Spinal cord (tissue), 10 donors: ENCODE measurements around the gene ZMYND15. TPM values are rescaled to one million over a fixed set of nuclear protein-coding genes. Genes with fewer than 3 reads are reported as not detected.

ENCODE experiments used
- DNase-seq, 6 donors: peaks; one replicate each; pipeline versions ENCODE4 v3.0.0 to v3.0.0-alpha.2; 2013 to 2015; ENCODE audit warnings: low spot score in 6 of 6, low read depth in 4 of 6
- H3K27ac ChIP-seq: one replicate; pipeline ENCODE4 v1.5.1; 2013; ENCODE audit warnings: low read depth, low read length, control low read depth
- H3K27me3 ChIP-seq: one replicate; pipeline ENCODE4 v1.6.1; 2013; ENCODE audit warnings: low read length; ENCODE audit not compliant: control insufficient read depth, insufficient read depth
- H3K36me3 ChIP-seq: one replicate; pipeline ENCODE4 v1.6.1; 2013; ENCODE audit warnings: low read length; ENCODE audit not compliant: control insufficient read depth, insufficient read depth
- H3K4me1 ChIP-seq: one replicate; pipeline ENCODE4 v1.6.1; 2013; ENCODE audit warnings: low read length; ENCODE audit not compliant: control insufficient read depth, insufficient read depth
- H3K4me3 ChIP-seq: one replicate; pipeline ENCODE4 v1.5.1; 2013; ENCODE audit warnings: low read depth, low read length, control low read depth
- H3K9me3 ChIP-seq: one replicate; pipeline ENCODE4 v1.6.1; 2013; ENCODE audit warnings: low read length; ENCODE audit not compliant: control insufficient read depth, insufficient read depth
- WGBS: methylation state at CpG from one replicate; pipeline ENCODE4 v1.1.5; 2013; ENCODE audit warnings: missing lambda C conversion rate; ENCODE audit not compliant: insufficient coverage; 5-methylcytosine and 5-hydroxymethylcytosine counted together
- polyA plus RNA-seq, 2 donors: library from polyadenylated mRNA; unstranded; fragments of 120-200 nt; gene quantifications; one replicate each; pipeline ENCODE4 v1.2.1, GENCODE V29; 2013; ENCODE audit not compliant: insufficient read length in 2 of 2
- total RNA-seq, 2 donors: library from RNA; depleted of rRNA in 1 of 2; stranded (reverse); fragments of 120-200 nt in 1 of 2; fragments of >200 nt in 1 of 2; gene quantifications; one replicate each; pipeline versions ENCODE4 v1.2.3 to v1.2.4, GENCODE V29; 2013 to 2014
- donor health status: healthy.

The ZMYND15 gene
- total and polyA plus RNA-seq, 4 donors, result 0.89 to 2.5 (median 1.7) TPM

DNA sequence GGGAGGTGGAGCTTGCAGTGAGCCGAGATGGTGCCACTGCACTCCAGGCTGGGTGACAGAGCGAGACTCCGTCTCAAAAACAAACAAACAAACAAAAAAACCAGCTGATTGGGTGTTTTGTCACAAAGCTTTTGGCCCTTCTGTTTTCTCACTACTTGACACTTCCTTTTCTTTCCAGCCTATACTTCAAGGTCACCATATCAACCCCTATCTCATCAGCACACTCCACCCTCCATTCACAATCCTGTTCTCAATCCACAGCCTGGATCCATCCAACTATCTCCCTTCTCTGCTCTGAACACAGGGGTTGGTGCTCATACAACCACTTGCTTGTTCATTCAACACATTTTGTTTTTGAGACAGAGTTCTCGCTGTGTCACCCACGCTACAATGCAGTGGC lies 15.0 kb upstream of the ZMYND15 start:
- 62% methylated on average over 5 of the region's 5 CpGs for WGBS
- no peak overlapping the region for H3K27ac ChIP-seq
- no peaks in the 10 kb centered on the region for H3K4me1 ChIP-seq
- H3K9me3 ChIP-seq, result no peaks in the 10 kb centered on the region
- no peak for DNase-seq
- peaks cover 20% of the 10 kb centered on the region for H3K36me3 ChIP-seq
- no peak overlapping the region for H3K4me3 ChIP-seq
- H3K27me3 ChIP-seq, result no peaks in the 10 kb centered on the region

- H3K4me1 ChIP-seq, result peaks cover 8% of the 10 kb centered on the region
- DNase-seq, result no peak
- H3K4me3 ChIP-seq, result no peak overlapping the region
- peaks cover 8% of the 10 kb centered on the region for H3K36me3 ChIP-seq
- H3K27me3 ChIP-seq, result no peaks in the 10 kb centered on the region
- H3K9me3 ChIP-seq, result no peaks in the 10 kb centered on the region
- 87% methylated on average over 6 of the region's 9 CpGs for WGBS
- H3K27ac ChIP-seq, result no peak overlapping the region
Measured at GRCh38 chr17:4725646-4726310, 13.9 kb upstream of the ZMYND15 start.

DNA sequence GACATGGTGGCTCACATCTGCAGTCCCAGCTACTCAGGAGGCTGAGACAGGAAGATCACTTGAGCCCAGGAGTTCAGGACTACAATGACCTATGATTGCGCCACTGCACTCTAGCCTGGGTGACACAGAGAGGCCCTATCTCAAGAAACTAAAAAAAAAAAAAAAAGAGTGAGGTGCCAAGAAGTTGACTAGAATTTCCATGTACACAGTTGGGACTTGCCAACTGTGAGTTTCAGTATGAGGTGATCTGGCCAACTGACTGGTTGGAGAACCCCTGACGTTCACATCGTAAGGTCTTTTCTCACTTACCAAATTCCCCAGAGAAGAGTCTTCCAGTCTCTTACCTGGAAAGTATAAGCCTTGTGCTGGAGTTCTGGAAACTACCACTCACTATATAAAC lies 11.5 kb upstream of the ZMYND15 start:
- no peak overlapping the region for H3K27ac ChIP-seq

GRCh38 chr17:4733073-4733531 lies 6.5 kb upstream of the ZMYND15 start:
- peaks cover 22% of the 10 kb centered on the region for H3K4me1 ChIP-seq
- H3K9me3 ChIP-seq, result no peaks in the 10 kb centered on the region
- DNase-seq, result no peak
- peaks cover 12% of the 10 kb centered on the region for H3K27me3 ChIP-seq
- peaks cover 10% of the 10 kb centered on the region for H3K36me3 ChIP-seq
- no peak overlapping the region for H3K4me3 ChIP-seq
- H3K27ac ChIP-seq, result no peak overlapping the region
- 96% methylated on average over 5 of the region's 6 CpGs for WGBS

More for the DNA sequence above, 11.5 kb upstream of the ZMYND15 start:
- H3K9me3 ChIP-seq, result no peaks in the 10 kb centered on the region
- no peaks in the 10 kb centered on the region for H3K27me3 ChIP-seq
- H3K4me1 ChIP-seq, result peaks cover 19% of the 10 kb centered on the region
- H3K4me3 ChIP-seq, result no peak overlapping the region
- 100% methylated on average over 1 of the region's 3 CpGs for WGBS
- H3K36me3 ChIP-seq, result peaks cover 3% of the 10 kb centered on the region
- DNase-seq, result no peak

GRCh38 chr17:4734857-4735475 lies 4.7 kb upstream of the ZMYND15 start:
- Histone ChIP-seq H3K27ac (no peak overlapping the region), H3K9me3 (no peaks in the 10 kb centered on the region), H3K27me3 (peaks cover 29% of the 10 kb centered on the region), H3K36me3 (peaks cover 10% of the 10 kb centered on the region), H3K4me3 (no peak overlapping the region), H3K4me1 (peaks cover 38% of the 10 kb centered on the region)
- no peak for DNase-seq
- WGBS, result 84% methylated on average over 7 of the region's 8 CpGs

DNA sequence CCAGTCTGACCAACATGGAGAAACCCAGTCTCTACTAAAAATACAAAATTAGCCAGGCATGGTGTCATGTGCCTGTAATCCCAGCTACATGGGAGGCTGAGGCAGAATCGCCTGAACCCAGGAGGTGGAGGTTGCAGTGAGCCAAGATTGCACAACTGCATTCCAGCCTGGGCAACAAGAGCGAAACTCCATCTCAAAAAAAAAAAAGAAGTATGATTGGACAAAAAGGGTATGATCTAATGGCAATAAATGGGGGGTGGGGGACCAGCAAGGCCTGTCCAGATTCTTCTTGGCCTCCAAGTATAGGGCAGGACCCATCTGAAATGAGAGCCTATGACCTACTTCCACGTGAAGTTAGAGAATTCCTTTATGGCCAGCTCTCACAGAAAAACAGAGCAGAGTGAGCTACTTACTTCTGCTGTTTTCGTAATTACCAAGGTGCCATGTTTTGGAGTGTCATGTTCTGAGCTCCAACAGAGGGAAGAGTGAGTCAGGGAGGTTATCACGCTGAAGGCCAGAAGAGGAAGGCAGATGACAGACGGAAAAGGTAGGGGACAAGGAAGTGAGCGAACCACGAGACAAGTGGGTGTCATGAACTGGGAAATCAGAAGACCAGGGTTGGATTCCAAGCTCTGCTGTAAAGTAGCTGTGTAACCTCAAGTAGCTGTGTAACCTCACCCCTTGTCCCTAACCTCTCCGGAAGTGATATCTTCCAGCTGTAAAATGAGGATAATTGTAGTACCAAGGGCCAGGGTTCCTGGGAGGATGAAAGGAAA lies 3.6 kb upstream of the ZMYND15 start:
- Histone ChIP-seq H3K27me3 (peaks cover 40% of the 10 kb centered on the region), H3K9me3 (no peaks in the 10 kb centered on the region), H3K4me3 (no peak overlapping the region), H3K27ac (no peak overlapping the region), H3K4me1 (peaks cover 30% of the 10 kb centered on the region), H3K36me3 (peaks cover 10% of the 10 kb centered on the region)
- 73% methylated on average over 5 of the region's 9 CpGs for WGBS
- no peak for DNase-seq

- H3K36me3 ChIP-seq, result peaks cover 4% of the 10 kb centered on the region
- DNase-seq, result no peak
- peaks cover 54% of the 10 kb centered on the region for H3K27me3 ChIP-seq
- H3K4me1 ChIP-seq, result peaks cover 19% of the 10 kb centered on the region
- H3K4me3 ChIP-seq, result peak overlapping the region; percentile 62
- no peaks in the 10 kb centered on the region for H3K9me3 ChIP-seq
- no peak overlapping the region for H3K27ac ChIP-seq
- 8% methylated on average over 34 of the region's 41 CpGs for WGBS
Measured at GRCh38 chr17:4738136-4739121, 1.2 kb upstream of the ZMYND15 start.

GRCh38 chr17:4740025-4740351 lies 355 bp downstream of the ZMYND15 start:
- H3K36me3 ChIP-seq, result peaks cover 2% of the 10 kb centered on the region
- peaks cover 23% of the 10 kb centered on the region for H3K4me1 ChIP-seq
- no peak overlapping the region for H3K27ac ChIP-seq
- H3K4me3 ChIP-seq, result peak overlapping the region; percentile 29
- H3K9me3 ChIP-seq, result no peaks in the 10 kb centered on the region
- no peak for DNase-seq
- H3K27me3 ChIP-seq, result peaks cover 70% of the 10 kb centered on the region
- WGBS, result 9% methylated on average over 13 of the region's 13 CpGs

DNA sequence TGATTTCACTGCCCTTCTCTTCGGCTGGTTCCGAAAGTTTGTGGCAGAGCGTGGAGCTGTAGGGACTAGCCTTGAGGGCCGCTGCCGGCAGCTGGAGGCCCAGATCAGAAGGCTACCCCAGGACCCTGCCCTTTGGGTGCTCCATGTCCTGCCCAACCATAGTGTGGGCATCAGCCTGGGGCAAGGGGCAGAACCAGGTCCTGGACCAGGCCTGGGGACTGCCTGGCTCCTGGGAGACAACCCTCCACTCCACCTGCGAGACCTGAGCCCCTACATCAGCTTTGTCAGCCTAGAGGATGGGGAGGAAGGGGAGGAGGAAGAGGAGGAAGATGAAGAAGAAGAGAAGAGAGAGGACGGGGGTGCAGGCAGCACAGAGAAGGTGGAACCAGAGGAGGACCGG lies 951 bp downstream of the ZMYND15 start:
- no peak for DNase-seq
- 82% methylated on average over 6 of the region's 8 CpGs for WGBS
- H3K27ac ChIP-seq, result no peak overlapping the region
- no peak overlapping the region for H3K4me3 ChIP-seq
- peaks cover 29% of the 10 kb centered on the region for H3K4me1 ChIP-seq
- H3K27me3 ChIP-seq, result peaks cover 76% of the 10 kb centered on the region
- H3K9me3 ChIP-seq, result no peaks in the 10 kb centered on the region
- H3K36me3 ChIP-seq, result no peaks in the 10 kb centered on the region
